ENCODE results near the gene MEPE.
A peak's percentile ranks its signal among the peaks of the same experiment; 100 is the strongest.

Gene MEPE

GRCh38 chr4:87844452-87844851 is 11.7 kb downstream of the MEPE start:
- DNase-seq, result no peak

- DNase-seq, result no peak
These were observed 13.5 kb downstream of the MEPE start for GRCh38 chr4:87846226-87846625.

GRCh38 chr4:87848622-87849351 is 16.0 kb downstream of the MEPE start:
- DNase-seq, result peak; percentile 50

GRCh38 chr4:87849612-87850011 is 16.8 kb downstream of the MEPE start:
- no peak for DNase-seq

GRCh38 chr4:87851332-87851731 is 18.6 kb downstream of the MEPE start:
- DNase-seq, result no peak

- no peak for DNase-seq
These were observed 19.2 kb downstream of the MEPE start for GRCh38 chr4:87851953-87852352.

GRCh38 chr4:87853108-87853507 is 20.3 kb downstream of the MEPE start:
- DNase-seq, result peak; percentile 45

GRCh38 chr4:87853891-87854290 is 21.1 kb downstream of the MEPE start:
- no peak for DNase-seq

- DNase-seq, result no peak
These were observed 22.8 kb downstream of the MEPE start for GRCh38 chr4:87855559-87855958.

- no peak for DNase-seq
These were observed 24.0 kb downstream of the MEPE start for GRCh38 chr4:87856816-87857215.

GRCh38 chr4:87857789-87858188 is 25.0 kb downstream of the MEPE start:
- no peak for DNase-seq

- DNase-seq, result no peak
These were observed 29.5 kb downstream of the MEPE start for GRCh38 chr4:87862236-87862635.

GRCh38 chr4:87863486-87863885 is 30.7 kb downstream of the MEPE start:
- DNase-seq, result no peak

- DNase-seq, result no peak
These were observed 31.6 kb downstream of the MEPE start for GRCh38 chr4:87864321-87864720.

GRCh38 chr4:87865288-87865687 is 32.5 kb downstream of the MEPE start:
- DNase-seq, result peak; percentile 29

- DNase-seq, result no peak
These were observed 33.3 kb downstream of the MEPE start for GRCh38 chr4:87865960-87866598.

- DNase-seq, result no peak
These were observed 35.8 kb downstream of the MEPE start for GRCh38 chr4:87868522-87868921.

- DNase-seq, result no peak
These were observed 39.3 kb downstream of the MEPE start for GRCh38 chr4:87872028-87872427.

GRCh38 chr4:87875191-87875590 is 42.4 kb downstream of the MEPE start:
- no peak for DNase-seq

- DNase-seq, result no peak
These were observed 47.3 kb downstream of the MEPE start for GRCh38 chr4:87880106-87880505.

- DNase-seq, result no peak
These were observed 48.3 kb downstream of the MEPE start for GRCh38 chr4:87881115-87881514.

- DNase-seq, result no peak
These were observed 49.6 kb downstream of the MEPE start for GRCh38 chr4:87882321-87882720.

- DNase-seq, result no peak
These were observed 50.1 kb downstream of the MEPE start for GRCh38 chr4:87882861-87883260.

GRCh38 chr4:87884976-87885549 is 52.3 kb downstream of the MEPE start:
- no peak for DNase-seq

Data from NCI-H1105 treated with DMSO at 0.1 percent for 48 hours (cell line).